GM12801 (cell line): ENCODE data around the gene RAB40C.

Experiments
- CTCF ChIP-seq: IDR thresholded peaks from one replicate; pipeline ENCODE4 v1.5.1; 2011; ENCODE audit warnings: control low read depth; ENCODE audit not compliant: insufficient read length; ENCODE audit errors: extremely low read depth

RAB40C gene

GRCh38 chr16:672371-672770 is 82.5 kb downstream of the RAB40C start:
- TF ChIP-seq CTCF = no peak

- TF ChIP-seq CTCF = no peak
These were observed 83.0 kb downstream of the RAB40C start for GRCh38 chr16:672851-673250.

GRCh38 chr16:673399-673991 is 83.6 kb downstream of the RAB40C start:
- TF ChIP-seq CTCF = no peak

DNA sequence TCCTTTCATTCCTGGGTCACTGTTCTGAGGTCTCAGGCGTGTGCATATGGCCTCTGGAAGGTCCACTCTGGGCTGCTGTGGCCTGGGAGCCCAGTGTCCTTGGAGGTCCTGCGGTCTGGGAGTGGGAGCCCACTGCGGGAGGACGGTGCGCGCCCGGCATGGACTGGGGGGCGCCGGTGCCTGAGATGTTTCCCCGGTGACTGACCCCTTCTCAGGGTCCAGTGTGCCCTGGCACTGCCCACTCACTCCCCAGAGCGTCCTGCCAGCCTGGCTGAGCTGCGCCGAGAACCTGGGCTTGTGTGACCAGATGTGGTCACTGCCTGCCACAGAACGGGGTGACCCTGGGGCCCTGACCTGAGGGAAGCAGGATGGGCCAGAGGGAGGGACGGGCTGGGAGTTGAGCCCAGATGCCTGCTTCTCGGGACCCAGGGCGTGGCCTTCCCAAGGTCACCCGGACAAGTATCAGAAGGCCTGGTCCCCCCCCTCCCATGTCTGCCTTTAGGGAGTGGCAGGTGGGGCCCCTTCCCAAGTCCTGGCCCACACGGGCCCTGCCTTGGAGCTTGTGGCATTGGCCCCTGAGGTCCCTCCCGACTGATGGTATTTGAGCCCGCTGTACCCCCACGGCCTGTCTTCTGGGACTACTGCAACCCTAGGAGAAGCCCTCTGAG is 84.5 kb downstream of the RAB40C start:
- TF ChIP-seq CTCF = no peak

GRCh38 chr16:674968-675883 is 85.4 kb downstream of the RAB40C start, which contains the start of gene RHBDL1:
Gene RHBDL1 (plus strand): TSS chr16:675671. CDS start chr16:675791, 120 bp downstream.
- no peak for TF ChIP-seq CTCF

- TF ChIP-seq CTCF = no peak
These were observed 86.2 kb downstream of the RAB40C start for GRCh38 chr16:675884-676564.

- TF ChIP-seq CTCF = no peak
These were observed 86.7 kb downstream of the RAB40C start for GRCh38 chr16:676565-676902.
